Lower leg skin (tissue), 4 donors: ENCODE data around the gene TUT1. TPM values are rescaled to one million over a fixed set of nuclear protein-coding genes. Genes with fewer than 3 reads are reported as not detected.

Source experiments
- DNase-seq, 2 donors: peaks; one replicate each; pipeline ENCODE4 v3.0.0-alpha.2; 2019; ENCODE audit warnings: low spot score in 2 of 2
- H3K4me3 ChIP-seq: fragments of 200-600 bp; sonication (generic); 2 replicates; pipeline ENCODE4 v1.5.1; 2017; ENCODE audit warnings: mild to moderate bottlenecking, low read depth; ENCODE audit not compliant: poor library complexity, severe bottlenecking
- POLR2A ChIP-seq, 2 donors: fragments of 450-650 bp; IDR thresholded peaks; one replicate each; pipeline ENCODE4 v1.6.1; 2016 to 2017; ENCODE audit warnings: antibody characterized with exemption in 2 of 2, mild to moderate bottlenecking in 1 of 2, moderate library complexity in 1 of 2
- WGBS, 2 donors: methylation state at CpG; one replicate each; pipeline ENCODE4 v1.1.5; 2018; 5-methylcytosine and 5-hydroxymethylcytosine counted together
- intact Hi-C: fragments of 100-400 bp; cut with DNase I; formaldehyde crosslinking; loops from one replicate; pipeline ENCODE4 v1.15.0; 2023; ENCODE audit warnings: low total_unique reads
- microRNA-seq, 2 donors: library from miRNA; unstranded; fragments of <30 nt; microRNA quantifications; one replicate each; pipeline ENCODE4, GENCODE V29; 2016; ENCODE audit warnings: borderline replicate concordance in 2 of 2, borderline number of aligned reads in 1 of 2
- total RNA-seq, 4 donors: library from RNA; depleted of rRNA; stranded (reverse); fragments of >200 nt; gene quantifications; one replicate each; pipeline ENCODE4 v1.1.0, GENCODE V29; 2016
- TF ChIP-seq, protein P1 (sequence below), 3 donors: fragments of 450-650 bp; IDR thresholded peaks; one replicate each; pipeline ENCODE4 v1.5.1; 2016; ENCODE audit warnings: antibody characterized with exemption in 3 of 3, mild to moderate bottlenecking in 3 of 3, moderate library complexity in 2 of 3

TUT1 gene
- total RNA-seq, 4 donors from 2014 or later: 11.0 to 29.8 (median 15.8) TPM

DNA sequence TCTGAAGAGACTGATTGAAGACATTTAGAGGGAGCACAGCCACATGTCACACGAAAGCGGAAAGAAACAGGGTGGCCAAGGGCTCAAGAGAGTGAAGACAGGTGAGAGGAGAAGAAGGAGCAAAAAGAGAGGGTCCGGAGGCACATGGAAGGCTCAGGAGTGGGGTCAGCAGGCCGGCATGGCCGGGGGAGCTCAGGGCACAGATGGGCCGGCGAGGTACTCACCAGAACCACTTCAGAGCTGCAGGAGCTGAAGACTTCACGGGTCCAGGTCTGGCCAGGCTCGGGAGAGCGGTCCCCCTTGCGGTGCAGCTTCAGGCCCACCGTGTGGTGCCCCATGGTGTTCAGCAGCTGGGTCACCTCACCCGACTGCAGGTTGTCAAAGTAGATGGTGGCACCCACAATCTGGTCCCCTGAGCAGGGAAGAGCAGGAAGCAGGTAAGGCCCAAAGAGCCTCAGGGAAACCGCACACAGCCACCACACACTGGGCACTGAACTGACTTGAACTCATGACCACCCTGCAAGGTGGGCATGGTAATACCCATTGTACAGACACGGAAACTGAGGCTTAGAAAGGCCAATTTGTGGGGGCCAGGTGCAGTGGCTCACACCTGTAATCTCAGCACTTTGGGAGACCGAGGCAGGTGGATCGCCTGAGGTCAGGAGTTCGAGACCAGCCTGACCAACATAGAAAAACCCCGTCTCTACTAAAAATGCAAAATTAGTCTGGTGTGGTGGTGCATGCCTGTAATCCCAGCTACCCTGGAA is 56.4 kb downstream of the TUT1 start:
- intact Hi-C loops: no loop called here

DNA sequence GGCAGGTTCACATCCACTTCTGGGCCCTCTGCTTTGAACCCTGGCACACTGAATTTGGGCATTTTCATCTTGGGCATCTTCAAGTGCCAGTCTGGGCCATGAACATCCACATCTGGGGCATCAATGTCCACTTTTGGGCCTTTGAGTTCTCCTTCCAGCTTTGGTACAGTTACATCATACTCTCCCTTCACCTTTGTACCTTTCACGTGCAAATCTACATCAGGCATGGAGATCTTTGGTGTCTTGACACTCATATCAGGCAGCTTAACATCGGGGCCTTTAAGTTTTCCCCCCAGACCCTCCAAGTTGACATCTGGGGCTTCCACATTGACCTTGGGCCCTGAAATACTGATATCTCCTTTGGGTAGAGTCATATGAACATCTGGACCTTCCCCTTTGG is 59.2 kb downstream of the TUT1 start:
- intact Hi-C loops: no loop called here
- H3K4me3 ChIP-seq: no peak overlapping the region
- no peak for DNase-seq
- WGBS, 2 donors: 88 to 91% methylated on average over 2 of the region's 2 CpGs
- TF ChIP-seq POLR2A (IDR thresholded peaks at IDR 0.05): no peak
- TF ChIP-seq, protein P1, sequence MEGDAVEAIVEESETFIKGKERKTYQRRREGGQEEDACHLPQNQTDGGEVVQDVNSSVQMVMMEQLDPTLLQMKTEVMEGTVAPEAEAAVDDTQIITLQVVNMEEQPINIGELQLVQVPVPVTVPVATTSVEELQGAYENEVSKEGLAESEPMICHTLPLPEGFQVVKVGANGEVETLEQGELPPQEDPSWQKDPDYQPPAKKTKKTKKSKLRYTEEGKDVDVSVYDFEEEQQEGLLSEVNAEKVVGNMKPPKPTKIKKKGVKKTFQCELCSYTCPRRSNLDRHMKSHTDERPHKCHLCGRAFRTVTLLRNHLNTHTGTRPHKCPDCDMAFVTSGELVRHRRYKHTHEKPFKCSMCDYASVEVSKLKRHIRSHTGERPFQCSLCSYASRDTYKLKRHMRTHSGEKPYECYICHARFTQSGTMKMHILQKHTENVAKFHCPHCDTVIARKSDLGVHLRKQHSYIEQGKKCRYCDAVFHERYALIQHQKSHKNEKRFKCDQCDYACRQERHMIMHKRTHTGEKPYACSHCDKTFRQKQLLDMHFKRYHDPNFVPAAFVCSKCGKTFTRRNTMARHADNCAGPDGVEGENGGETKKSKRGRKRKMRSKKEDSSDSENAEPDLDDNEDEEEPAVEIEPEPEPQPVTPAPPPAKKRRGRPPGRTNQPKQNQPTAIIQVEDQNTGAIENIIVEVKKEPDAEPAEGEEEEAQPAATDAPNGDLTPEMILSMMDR (IDR thresholded peaks at IDR 0.05): no peak

More for the DNA sequence above, 56.4 kb downstream of the TUT1 start:
- TF ChIP-seq, protein P1 (IDR thresholded peaks at IDR 0.05): no peak
- no peak for TF ChIP-seq POLR2A (IDR thresholded peaks at IDR 0.05)
- 89 to 94% methylated on average over 19 of the region's 19 CpGs for WGBS, 2 donors
- no peak for DNase-seq
- H3K4me3 ChIP-seq: no peak overlapping the region

Small RNA genes lying within 50 kb of the gene (microRNA-seq; reads per million reads assigned to microRNA genes)
- 0 to 1.4 reads per million in 2 donors for gene MIR6747

Other genes starting within 250 kb of the TUT1 start
- not detected for gene SCGB1A1, start 172.5 kb downstream of the TUT1 start, total RNA-seq
- 1,000 to 10,000 TPM; 1,345 to 1,611 (median 1,532) TPM for gene AHNAK, start 44.7 kb downstream of the TUT1 start, total RNA-seq
- 1,000 to 10,000 TPM; 2,343 to 3,224 (median 2,571) TPM for gene EEF1G, start 17.6 kb downstream of the TUT1 start, total RNA-seq
- 100 to 1,000 TPM in 2 of 4 donors, 10 to 100 TPM in 2; 91.3 to 139 (median 98.3) TPM for gene MTA2, start 10.3 kb upstream of the TUT1 start, total RNA-seq
- 10 to 100 TPM; 39.5 to 61.0 (median 42.9) TPM for gene EML3, start 21.3 kb upstream of the TUT1 start, total RNA-seq
- 1 to 10 TPM; 4.0 to 7.6 (median 6.5) TPM for gene ROM1, start 21.7 kb upstream of the TUT1 start, total RNA-seq
- gene B3GAT3, start 30.5 kb upstream of the TUT1 start, total RNA-seq: 10 to 100 TPM; 29.7 to 51.8 (median 35.2) TPM
- gene GANAB, start 55.1 kb upstream of the TUT1 start, total RNA-seq: 100 to 1,000 TPM in 1 of 4 donors, 10 to 100 TPM in 3; 72.0 to 118 (median 91.4) TPM
- 10 to 100 TPM; 28.5 to 32.7 (median 30.2) TPM for gene INTS5, start 61.8 kb upstream of the TUT1 start, total RNA-seq
- 10 to 100 TPM; 21.3 to 58.4 (median 31.4) TPM for gene C11orf98, start 73.7 kb upstream of the TUT1 start, total RNA-seq
- gene CSKMT, start 73.8 kb upstream of the TUT1 start, total RNA-seq: 10 to 100 TPM in 1 of 4 donors, 1 to 10 TPM in 3; 2.9 to 14.8 (median 7.7) TPM
- gene UQCC3, start 80.2 kb upstream of the TUT1 start, total RNA-seq: 10 to 100 TPM in 2 of 4 donors, 1 to 10 TPM in 2; 7.5 to 12.0 (median 10.3) TPM
- gene LBHD1, start 80.7 kb upstream of the TUT1 start, total RNA-seq: 1 to 10 TPM; 2.5 to 4.6 (median 3.1) TPM
- gene UBXN1, start 87.5 kb upstream of the TUT1 start, total RNA-seq: 100 to 1,000 TPM; 194 to 275 (median 235) TPM
- gene LRRN4CL, start 98.0 kb upstream of the TUT1 start, total RNA-seq: 10 to 100 TPM in 2 of 4 donors, 1 to 10 TPM in 2; 7.3 to 11.6 (median 9.9) TPM
- 10 to 100 TPM; 25.4 to 68.2 (median 45.1) TPM for gene BSCL2, start 115.9 kb upstream of the TUT1 start, total RNA-seq
- gene GNG3, start 116.2 kb upstream of the TUT1 start, total RNA-seq: not detected
- 10 to 100 TPM; 19.9 to 30.8 (median 24.3) TPM for gene HNRNPUL2, start 135.9 kb upstream of the TUT1 start, total RNA-seq
- 10 to 100 TPM; 23.7 to 44.7 (median 33.9) TPM for gene TTC9C, start 137.0 kb upstream of the TUT1 start, total RNA-seq
- 10 to 100 TPM; 13.4 to 35.4 (median 19.0) TPM for gene ZBTB3, start 162.6 kb upstream of the TUT1 start, total RNA-seq
- gene POLR2G, start 170.1 kb upstream of the TUT1 start, total RNA-seq: 10 to 100 TPM; 51.5 to 71.0 (median 57.2) TPM
- gene TAF6L, start 179.9 kb upstream of the TUT1 start, total RNA-seq: 10 to 100 TPM; 21.0 to 79.2 (median 38.2) TPM
- 10 to 100 TPM; 62.9 to 82.6 (median 81.0) TPM for gene TMEM179B, start 195.9 kb upstream of the TUT1 start, total RNA-seq
- 10 to 100 TPM; 12.9 to 41.4 (median 21.0) TPM for gene TMEM223, start 200.5 kb upstream of the TUT1 start, total RNA-seq
- gene NXF1, start 213.9 kb upstream of the TUT1 start, total RNA-seq: 100 to 1,000 TPM in 1 of 4 donors, 10 to 100 TPM in 3; 56.6 to 114 (median 79.6) TPM
- 10 to 100 TPM; 30.0 to 47.4 (median 38.4) TPM for gene STX5, start 240.5 kb upstream of the TUT1 start, total RNA-seq
- not detected for gene TEX54, start 241.3 kb upstream of the TUT1 start, total RNA-seq
- gene WDR74, start 248.1 kb upstream of the TUT1 start, total RNA-seq: 10 to 100 TPM; 49.7 to 93.8 (median 64.3) TPM